ENCODE results near the gene CSNK2A2. TPM values are rescaled to one million over a fixed set of nuclear protein-coding genes. Genes with fewer than 3 reads are reported as not detected.

CSNK2A2 gene
- total and polyA plus RNA-seq, 4 donors: 18.6 to 74.7 (median 41.0) TPM

DNA sequence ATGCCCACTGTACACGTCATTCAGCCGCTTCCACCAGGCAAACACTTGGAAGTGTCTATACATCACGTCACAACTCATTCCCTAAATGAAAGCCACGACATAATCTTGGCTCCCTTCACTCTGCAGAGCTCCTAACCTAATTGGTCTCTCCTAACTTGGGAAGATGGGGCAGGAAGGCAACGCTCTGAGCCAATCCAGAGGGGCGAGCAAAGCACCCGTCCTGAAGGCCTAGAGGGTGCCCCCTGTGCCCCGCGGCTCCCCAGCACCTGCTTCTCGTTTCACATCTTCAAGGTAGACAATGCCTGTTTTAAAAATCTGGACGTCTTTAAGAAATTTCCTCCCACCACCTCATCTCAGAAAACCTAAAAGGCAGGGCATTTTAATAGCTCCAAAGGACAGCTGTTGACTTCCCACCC, 1.0 kb downstream of the CSNK2A2 start:
- Histone ChIP-seq H3K36me3 (ENCODE audit: control insufficient read depth in 4 of 4, insufficient read depth in 4 of 4, low read length in 4 of 4) (peaks cover 2 to 28% (median 9%) of the 10 kb centered on the region in 4 donors), H3K27me3 (ENCODE audit: control insufficient read depth in 3 of 3, insufficient read depth in 3 of 3, low read length in 2 of 3) (no peaks in the 10 kb centered on the region), H3K27ac (ENCODE audit: low read depth in 1 of 2, low read length in 1 of 2) (no peak overlapping the region), H3K4me1 (ENCODE audit: control insufficient read depth in 5 of 5, insufficient read depth in 5 of 5, low read length in 5 of 5) (peaks cover 3 to 8% (median 6%) of the 10 kb centered on the region in 5 donors), H3K9ac (ENCODE audit: insufficient read depth in 1 of 2, low read length in 2 of 2) (peak overlapping the region; percentile 48 to 71), H3K4me3 (peak overlapping the region; percentile 86), H3K9me3 (ENCODE audit: control insufficient read depth in 4 of 4, insufficient read depth in 3 of 4, low read length in 3 of 4) (no peaks in the 10 kb centered on the region)
- 16 to 20% methylated on average over 11 of the region's 11 CpGs for WGBS, 2 donors
- ATAC-seq (ENCODE audit: insufficient read depth, low FRiP score): no peak
- no peak for TF ChIP-seq CTCF (IDR thresholded peaks at IDR 0.05; ENCODE audit: control extremely low read depth, extremely low read depth)
- DNase-seq: peak in 2 of 3 donors; percentile 10 to 20

- Histone ChIP-seq H3K4me3 (no peak overlapping the region), H3K27me3 (ENCODE audit: control insufficient read depth in 3 of 3, insufficient read depth in 3 of 3, low read length in 2 of 3) (no peaks in the 10 kb centered on the region), H3K27ac (ENCODE audit: low read depth in 1 of 2, low read length in 1 of 2) (no peak overlapping the region), H3K9ac (ENCODE audit: insufficient read depth in 1 of 2, low read length in 2 of 2) (no peak overlapping the region), H3K4me1 (ENCODE audit: control insufficient read depth in 5 of 5, insufficient read depth in 5 of 5, low read length in 5 of 5) (peaks cover 3 to 8% (median 6%) of the 10 kb centered on the region in 5 donors), H3K36me3 (ENCODE audit: control insufficient read depth in 4 of 4, insufficient read depth in 4 of 4, low read length in 4 of 4) (peaks cover 4 to 34% (median 13%) of the 10 kb centered on the region in 4 donors), H3K9me3 (ENCODE audit: control insufficient read depth in 4 of 4, insufficient read depth in 3 of 4, low read length in 3 of 4) (no peaks in the 10 kb centered on the region)
- DNase-seq (no peak), ATAC-seq (ENCODE audit: insufficient read depth, low FRiP score) (no peak)
- no peak for TF ChIP-seq CTCF (IDR thresholded peaks at IDR 0.05; ENCODE audit: control extremely low read depth, extremely low read depth)
- WGBS, 2 donors: 80 to 95% methylated on average over 3 of the region's 3 CpGs
Observed at GRCh38 chr16:58195771-58196170, 2.1 kb downstream of the CSNK2A2 start.

DNA sequence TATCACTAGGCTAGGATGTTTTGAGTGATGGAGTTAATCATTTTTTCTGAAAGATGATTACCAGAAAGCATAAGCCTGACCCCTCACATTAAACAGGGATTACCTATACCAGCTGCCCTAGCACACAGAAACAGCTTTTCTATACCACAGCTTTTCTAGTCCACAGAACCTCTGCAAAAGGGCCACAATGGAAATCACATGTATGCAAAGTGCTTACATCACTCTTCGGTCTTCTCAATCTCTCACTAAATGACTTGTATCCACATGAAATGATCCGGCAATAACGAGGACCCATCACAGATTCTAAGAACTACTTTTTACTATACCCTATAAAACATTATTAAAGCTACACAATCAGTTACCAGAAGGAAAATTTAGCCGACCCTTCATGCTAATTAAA, 2.6 kb downstream of the CSNK2A2 start:
- WGBS, 2 donors: 75 to 78% methylated on average over 4 of the region's 4 CpGs
- DNase-seq (no peak), ATAC-seq (ENCODE audit: insufficient read depth, low FRiP score) (no peak)
- Histone ChIP-seq H3K9me3 (ENCODE audit: control insufficient read depth in 4 of 4, insufficient read depth in 3 of 4, low read length in 3 of 4) (no peaks in the 10 kb centered on the region), H3K36me3 (ENCODE audit: control insufficient read depth in 4 of 4, insufficient read depth in 4 of 4, low read length in 4 of 4) (peaks cover 4 to 36% (median 14%) of the 10 kb centered on the region in 4 donors), H3K27ac (ENCODE audit: low read depth in 1 of 2, low read length in 1 of 2) (no peak overlapping the region), H3K4me1 (ENCODE audit: control insufficient read depth in 5 of 5, insufficient read depth in 5 of 5, low read length in 5 of 5) (peaks cover 3 to 8% (median 6%) of the 10 kb centered on the region in 5 donors), H3K4me3 (no peak overlapping the region), H3K9ac (ENCODE audit: insufficient read depth in 1 of 2, low read length in 2 of 2) (no peak overlapping the region), H3K27me3 (ENCODE audit: control insufficient read depth in 3 of 3, insufficient read depth in 3 of 3, low read length in 2 of 3) (no peaks in the 10 kb centered on the region)
- no peak for TF ChIP-seq CTCF (IDR thresholded peaks at IDR 0.05; ENCODE audit: control extremely low read depth, extremely low read depth)

DNA sequence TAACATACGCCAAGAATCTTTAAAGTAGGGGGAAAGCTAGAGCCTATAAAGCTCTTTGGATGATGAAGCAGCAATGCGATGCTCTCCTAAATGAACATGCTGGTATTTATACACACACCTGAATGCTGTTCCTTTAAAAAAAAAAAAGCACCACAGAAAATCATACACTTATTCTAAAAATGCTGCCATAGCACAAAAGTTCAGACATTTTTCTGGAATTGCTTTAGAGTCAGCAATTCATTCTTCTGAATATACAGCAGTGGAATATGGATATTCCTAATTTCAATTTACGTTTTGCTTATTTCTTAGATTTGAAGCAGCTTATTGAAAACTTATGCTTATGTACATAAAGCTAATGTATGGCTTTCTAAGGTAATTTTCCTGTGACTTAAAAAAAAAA, 3.1 kb downstream of the CSNK2A2 start:
- no peaks in the 10 kb centered on the region for H3K9me3 ChIP-seq (ENCODE audit: control insufficient read depth in 4 of 4, insufficient read depth in 3 of 4, low read length in 3 of 4)
- H3K4me1 ChIP-seq (ENCODE audit: control insufficient read depth in 5 of 5, insufficient read depth in 5 of 5, low read length in 5 of 5): peaks cover 3 to 8% (median 6%) of the 10 kb centered on the region in 5 donors
- H3K27ac ChIP-seq (ENCODE audit: low read depth in 1 of 2, low read length in 1 of 2): no peak overlapping the region
- no peak overlapping the region for H3K4me3 ChIP-seq
- DNase-seq: no peak
- ATAC-seq (ENCODE audit: insufficient read depth, low FRiP score): no peak
- peaks cover 4 to 37% (median 16%) of the 10 kb centered on the region in 4 donors for H3K36me3 ChIP-seq (ENCODE audit: control insufficient read depth in 4 of 4, insufficient read depth in 4 of 4, low read length in 4 of 4)
- H3K9ac ChIP-seq (ENCODE audit: insufficient read depth in 1 of 2, low read length in 2 of 2): no peak overlapping the region
- no peaks in the 10 kb centered on the region for H3K27me3 ChIP-seq (ENCODE audit: control insufficient read depth in 3 of 3, insufficient read depth in 3 of 3, low read length in 2 of 3)
- 64% methylated on average over 3 of the region's 3 CpGs for WGBS, 2 donors
- TF ChIP-seq CTCF (IDR thresholded peaks at IDR 0.05; ENCODE audit: control extremely low read depth, extremely low read depth): no peak

All from lung (tissue), 12 donors.